Psoas muscle (tissue), 8 donors: ENCODE data around the gene TMEM235. TPM values are rescaled to one million over a fixed set of nuclear protein-coding genes. Genes with fewer than 3 reads are reported as not detected.
A peak's percentile ranks its signal among the peaks of the same experiment; 100 is the strongest.

Experiments
- ATAC-seq, 4 donors: fragments of 200-7000 bp; cut with Tn5 transposase; one replicate each; pipeline ENCODE4 v1.9.1; 2020; ENCODE audit warnings: moderate library complexity in 3 of 4, mild to moderate bottlenecking in 2 of 4
- DNase-seq, 2 donors: peaks; one replicate each; pipeline ENCODE4 v3.0.0-alpha.2; 2020
- H3K27ac ChIP-seq: fragments of 200-600 bp; one replicate; pipeline ENCODE4 v1.8.0; 2022
- H3K27me3 ChIP-seq, 3 donors: fragments of 200-600 bp in 1 of 3; one replicate each; pipeline versions ENCODE4 v1.6.1 to v1.8.0; 2013 to 2022; ENCODE audit warnings: low read length in 2 of 3, mild to moderate bottlenecking in 2 of 3, moderate library complexity in 1 of 3; ENCODE audit not compliant: insufficient read depth in 3 of 3
- H3K36me3 ChIP-seq, 2 donors: fragments of 200-600 bp in 1 of 2; one replicate each; pipeline versions ENCODE4 v1.6.1 to v1.8.0; 2013 to 2022; ENCODE audit warnings: low read depth in 1 of 2, mild to moderate bottlenecking in 1 of 2, moderate library complexity in 1 of 2; ENCODE audit not compliant: insufficient read depth in 1 of 2
- H3K4me1 ChIP-seq: fragments of 200-600 bp; one replicate; pipeline ENCODE4 v1.8.0; 2022
- H3K4me3 ChIP-seq: fragments of 200-600 bp; one replicate; pipeline ENCODE4 v1.8.0; 2022; ENCODE audit warnings: mild to moderate bottlenecking
- H3K9me3 ChIP-seq: fragments of 200-600 bp; one replicate; pipeline ENCODE4 v1.8.0; 2022
- WGBS, 3 donors: extraction: QIAGEN DNeasy Blood & Tissue Kit; methylation state at CpG; one replicate each; pipeline versions ENCODE4 v1.1.6 to v1.1.7; 2013; 5-methylcytosine and 5-hydroxymethylcytosine counted together
- intact Hi-C, 2 donors: fragments of 100-400 bp; cut with DNase I; formaldehyde crosslinking; loops; one replicate each; pipeline versions ENCODE4 v1.11.0 to v1.14.2; 2022
- polyA plus RNA-seq, 3 donors: library from polyadenylated mRNA; stranded (reverse); fragments of 200-250 nt; gene quantifications; one replicate each; pipeline ENCODE4 v1.2.3, GENCODE V29; 2013
- total RNA-seq, 4 donors: library from RNA; stranded (reverse); fragmentation: NEBNext Ultra II Directional in 2 of 4; extraction: Animal tissue kit (Norgen Biotek cat#: 25700) in 2 of 4; gene quantifications; one replicate each; pipeline versions ENCODE4 v1.2.1 to v1.2.4, GENCODE V29; 2021 to 2023
- TF ChIP-seq, protein P1 (sequence below): fragments of 200-600 bp; IDR thresholded peaks from one replicate; pipeline ENCODE4 v1.8.0; 2022; ENCODE audit warnings: antibody characterized with exemption
- donor health status: healthy with polysubstance abuse.
- donor health status: DM: no; HTN: no; CAD: no; lungs with moderate emphysema.
- donor health status: Bipolar disorder and iron deficiency.
- donor health status: healthy.
- donor health status: DM: yes; HTN: yes; CAD: no.
- donor health status: DM: no; HTN: no; CAD: no.
- donor health status: DM: no; HTN: no; CAD: no.
- donor health status: DM: yes; HTN: yes; CAD: no.

The TMEM235 gene
- total and polyA plus RNA-seq, 7 donors: not detected

DNA sequence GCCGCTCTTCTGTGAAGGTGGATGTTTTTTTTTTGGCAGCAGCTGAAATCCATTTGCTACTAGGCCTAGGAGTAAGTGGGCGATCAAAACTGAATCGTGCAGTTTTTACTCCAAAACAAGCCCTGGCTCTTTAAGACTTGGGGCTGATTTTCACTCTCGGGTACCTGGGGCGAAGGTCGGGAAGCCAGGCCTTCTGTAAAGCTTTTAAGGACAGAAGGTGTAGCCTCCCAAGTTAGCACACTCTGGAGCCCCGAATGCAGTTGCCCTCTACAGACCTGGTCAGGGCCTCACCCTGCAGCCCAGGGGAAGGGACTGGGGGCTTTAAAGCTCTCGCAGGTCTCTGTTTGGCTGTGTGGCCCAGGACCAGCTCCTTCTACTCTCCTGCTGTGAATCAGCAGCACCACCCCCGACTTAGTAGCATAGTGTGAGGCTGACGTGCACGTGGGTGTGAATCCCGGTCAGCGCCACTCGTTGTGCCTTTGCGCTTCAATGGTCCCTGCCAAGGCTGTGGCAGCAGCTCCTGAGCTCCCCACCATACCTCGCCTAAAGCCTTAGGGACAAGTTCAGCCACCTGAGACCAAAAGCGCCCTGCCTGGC lies 49.9 kb downstream of the TMEM235 start:
- no peaks in the 10 kb centered on the region for H3K9me3 ChIP-seq
- no peak overlapping the region for H3K4me3 ChIP-seq
- ATAC-seq: no peak
- 81 to 87% (median 86%) methylated on average over 17 of the region's 17 CpGs for WGBS, 3 donors
- TF ChIP-seq, protein P1, sequence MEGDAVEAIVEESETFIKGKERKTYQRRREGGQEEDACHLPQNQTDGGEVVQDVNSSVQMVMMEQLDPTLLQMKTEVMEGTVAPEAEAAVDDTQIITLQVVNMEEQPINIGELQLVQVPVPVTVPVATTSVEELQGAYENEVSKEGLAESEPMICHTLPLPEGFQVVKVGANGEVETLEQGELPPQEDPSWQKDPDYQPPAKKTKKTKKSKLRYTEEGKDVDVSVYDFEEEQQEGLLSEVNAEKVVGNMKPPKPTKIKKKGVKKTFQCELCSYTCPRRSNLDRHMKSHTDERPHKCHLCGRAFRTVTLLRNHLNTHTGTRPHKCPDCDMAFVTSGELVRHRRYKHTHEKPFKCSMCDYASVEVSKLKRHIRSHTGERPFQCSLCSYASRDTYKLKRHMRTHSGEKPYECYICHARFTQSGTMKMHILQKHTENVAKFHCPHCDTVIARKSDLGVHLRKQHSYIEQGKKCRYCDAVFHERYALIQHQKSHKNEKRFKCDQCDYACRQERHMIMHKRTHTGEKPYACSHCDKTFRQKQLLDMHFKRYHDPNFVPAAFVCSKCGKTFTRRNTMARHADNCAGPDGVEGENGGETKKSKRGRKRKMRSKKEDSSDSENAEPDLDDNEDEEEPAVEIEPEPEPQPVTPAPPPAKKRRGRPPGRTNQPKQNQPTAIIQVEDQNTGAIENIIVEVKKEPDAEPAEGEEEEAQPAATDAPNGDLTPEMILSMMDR: no peak
- no peaks in the 10 kb centered on the region for H3K36me3 ChIP-seq
- H3K4me1 ChIP-seq: peaks cover 10% of the 10 kb centered on the region
- no peak overlapping the region for H3K27ac ChIP-seq
- intact Hi-C loops: no loop called here
- DNase-seq: no peak
- H3K27me3 ChIP-seq: no peaks in the 10 kb centered on the region

DNA sequence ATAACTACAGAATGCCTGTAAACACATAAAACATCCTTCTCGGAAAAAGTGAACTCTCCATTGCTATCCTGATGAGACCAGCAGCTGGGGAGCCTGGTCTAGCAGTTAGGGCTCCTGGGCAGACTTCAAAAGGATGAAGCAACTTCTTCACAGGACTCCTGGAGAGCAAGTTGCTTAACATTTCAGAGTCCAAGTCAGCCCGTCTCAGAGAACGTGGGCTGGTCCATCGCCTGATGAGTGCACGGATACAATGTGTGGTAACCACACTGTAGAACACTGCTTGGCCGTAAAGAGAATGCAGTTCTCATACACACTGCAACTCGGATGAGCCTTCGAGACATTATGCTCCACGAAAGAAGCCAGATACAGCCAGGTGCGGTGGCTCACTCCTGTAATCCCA lies 52.7 kb downstream of the TMEM235 start:
- H3K36me3 ChIP-seq: no peaks in the 10 kb centered on the region
- H3K27ac ChIP-seq: no peak overlapping the region
- intact Hi-C loops: no loop called here
- ATAC-seq: peak in 1 of 4 donors; percentile 58
- H3K4me1 ChIP-seq: no peaks in the 10 kb centered on the region
- H3K4me3 ChIP-seq: no peak overlapping the region
- no peak for DNase-seq
- 69 to 77% (median 74%) methylated on average over 10 of the region's 10 CpGs for WGBS, 3 donors
- H3K9me3 ChIP-seq: no peaks in the 10 kb centered on the region
- TF ChIP-seq, protein P1: no peak
- no peaks in the 10 kb centered on the region for H3K27me3 ChIP-seq

- H3K4me1 ChIP-seq: peaks cover 9% of the 10 kb centered on the region
- no peak overlapping the region for H3K27ac ChIP-seq
- H3K4me3 ChIP-seq: no peak overlapping the region
- no peak for ATAC-seq
- H3K27me3 ChIP-seq: no peaks in the 10 kb centered on the region
- H3K36me3 ChIP-seq: no peaks in the 10 kb centered on the region
- intact Hi-C loops: loop anchor here (2.0 to 5.0 kb wide), 2 partner anchors 133 to 134 kb away; no protein-coding TSS in a partner anchor
- DNase-seq: no peak
- H3K9me3 ChIP-seq: no peaks in the 10 kb centered on the region
- TF ChIP-seq, protein P1: no peak
- 84 to 86% (median 85%) methylated on average over 6 of the region's 6 CpGs for WGBS, 3 donors
These were observed 57.6 kb downstream of the TMEM235 start for GRCh38 chr17:78289004-78289403.

- TF ChIP-seq, protein P1: peak; percentile 64
- WGBS, 3 donors: 30 to 35% (median 33%) methylated on average over 15 of the region's 15 CpGs
- H3K4me1 ChIP-seq: peaks cover 9% of the 10 kb centered on the region
- H3K36me3 ChIP-seq: no peaks in the 10 kb centered on the region
- DNase-seq (peak; percentile 73 to 85), ATAC-seq (peak; percentile 88 to 95 (median 90))
- no peaks in the 10 kb centered on the region for H3K9me3 ChIP-seq
- intact Hi-C loops: loop anchor here (2.0 to 5.0 kb wide), 3 partner anchors 72 to 133 kb away; partner anchors contain the start of gene SOCS3 (in 1 of the 2)
- no peak overlapping the region for H3K4me3 ChIP-seq
- H3K27me3 ChIP-seq: no peaks in the 10 kb centered on the region
- no peak overlapping the region for H3K27ac ChIP-seq
These were observed 58.5 kb downstream of the TMEM235 start for GRCh38 chr17:78289802-78290363.

Other genes with a start within 250 kb of the TMEM235 start
- gene TMC6, start 102.9 kb upstream of the TMEM235 start, total RNA-seq: 10 to 100 TPM in 1 of 4 donors, 1 to 10 TPM in 3; 6.1 to 11.0 (median 7.9) TPM
- gene TMC6, start 102.9 kb upstream of the TMEM235 start, polyA plus RNA-seq: 1 to 10 TPM; 2.7 to 3.9 (median 2.8) TPM
- gene TMC8, start 100.9 kb upstream of the TMEM235 start, total RNA-seq: 1 to 10 TPM in 3 of 4 donors, under 1 TPM in 1; 0.89 to 2.8 (median 1.9) TPM
- gene TMC8, start 100.9 kb upstream of the TMEM235 start, polyA plus RNA-seq: under 1 TPM; 0.30 to 0.79 (median 0.43) TPM
- gene C17orf99, start 85.2 kb upstream of the TMEM235 start, total RNA-seq: not detected
- not detected for gene C17orf99, start 85.2 kb upstream of the TMEM235 start, polyA plus RNA-seq
- 100 to 1,000 TPM; 134 to 313 (median 192) TPM for gene SYNGR2, start 63.0 kb upstream of the TMEM235 start, total RNA-seq
- gene SYNGR2, start 63.0 kb upstream of the TMEM235 start, polyA plus RNA-seq: 100 to 1,000 TPM in 2 of 3 donors, 10 to 100 TPM in 1; 61.7 to 181 (median 120) TPM
- gene TK1, start 44.6 kb upstream of the TMEM235 start, total RNA-seq: 1 to 10 TPM in 3 of 4 donors, under 1 TPM in 1; 0.68 to 3.1 (median 2.3) TPM
- gene TK1, start 44.6 kb upstream of the TMEM235 start, polyA plus RNA-seq: 1 to 10 TPM in 2 of 3 donors, under 1 TPM in 1; 0.88 to 1.5 (median 1.1) TPM
- 10 to 100 TPM in 2 of 4 donors, 1 to 10 TPM in 2; 7.4 to 20.8 (median 12.1) TPM for gene AFMID, start 44.3 kb upstream of the TMEM235 start, total RNA-seq
- gene AFMID, start 44.3 kb upstream of the TMEM235 start, polyA plus RNA-seq: 1 to 10 TPM; 8.1 to 9.9 (median 9.3) TPM
- gene BIRC5, start 17.4 kb upstream of the TMEM235 start, total RNA-seq: under 1 TPM in 2 of 4 donors, not detected in 2; 0.12 to 0.34 TPM
- under 1 TPM; 0.06 to 0.96 (median 0.23) TPM for gene BIRC5, start 17.4 kb upstream of the TMEM235 start, polyA plus RNA-seq
- 10 to 100 TPM in 3 of 4 donors, 1 to 10 TPM in 1; 8.5 to 43.5 (median 23.6) TPM for gene SOCS3, start 128.4 kb downstream of the TMEM235 start, total RNA-seq
- 10 to 100 TPM in 1 of 3 donors, 1 to 10 TPM in 2; 5.3 to 24.4 (median 7.5) TPM for gene SOCS3, start 128.4 kb downstream of the TMEM235 start, polyA plus RNA-seq
- 10 to 100 TPM; 15.0 to 24.2 (median 20.3) TPM for gene PGS1, start 147.0 kb downstream of the TMEM235 start, total RNA-seq
- 10 to 100 TPM; 10.2 to 16.3 (median 15.5) TPM for gene PGS1, start 147.0 kb downstream of the TMEM235 start, polyA plus RNA-seq